ENCODE data around the gene KCTD2. TPM values are rescaled to one million over a fixed set of nuclear protein-coding genes. Genes with fewer than 3 reads are reported as not detected.
A peak's percentile ranks its signal among the peaks of the same experiment; 100 is the strongest.

The KCTD2 gene
- total RNA-seq, 2 experiments from 2014 or later, result 20.6 to 23.3 TPM

DNA sequence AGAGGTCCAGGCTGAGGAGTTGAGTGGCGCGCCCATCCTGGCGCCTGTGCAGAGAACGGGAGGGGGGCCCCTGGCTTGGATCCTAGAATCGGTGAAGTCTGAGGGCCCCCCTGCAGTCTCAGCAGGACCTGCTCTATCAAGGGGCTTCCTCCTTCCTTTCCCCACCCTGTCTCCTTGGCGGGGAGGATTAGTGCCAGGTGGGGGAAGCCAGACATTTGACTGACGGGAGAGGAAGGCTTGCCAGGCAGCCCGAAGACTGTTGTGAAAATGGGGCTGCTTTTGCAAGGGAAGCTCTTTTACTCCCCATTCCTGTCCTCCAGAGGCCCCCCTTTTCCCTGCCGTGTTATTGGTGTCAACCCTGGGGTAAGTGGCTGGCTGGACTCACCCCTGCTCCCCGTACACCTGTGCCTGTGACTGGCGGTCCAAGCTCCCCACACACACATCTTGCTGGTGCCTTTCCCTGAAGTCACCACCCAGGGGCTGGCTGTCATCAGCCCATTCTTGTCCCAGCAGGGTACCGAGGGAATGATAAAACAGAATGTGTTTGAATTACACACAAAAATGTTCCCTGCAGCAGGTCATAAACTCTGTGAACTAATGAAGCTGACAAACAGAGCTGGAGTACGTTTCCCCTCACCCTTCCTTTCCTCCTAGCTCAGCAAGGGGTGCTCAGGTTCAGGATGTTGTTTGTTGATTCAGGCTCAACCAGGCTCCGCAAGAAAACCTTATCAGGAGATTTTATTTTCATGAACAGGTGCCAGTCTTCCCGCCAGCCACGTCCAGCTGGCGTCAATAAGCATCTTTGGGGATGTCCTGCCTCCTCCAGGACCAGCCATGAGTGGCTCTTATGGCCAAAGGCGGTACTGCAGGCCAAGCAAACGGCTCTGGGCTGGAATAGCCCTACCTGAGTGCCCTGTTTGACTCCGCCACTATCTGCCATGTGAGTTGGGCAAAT is 58.4 kb downstream of the KCTD2 start:
- POLR2A ChIA-PET, result interaction anchor here (0.9 to 1.5 kb wide), 2 partner anchors 9 to 18 kb away, joined by 3 to 4 read pairs; no protein-coding TSS in a partner anchor
- Mint-ChIP-seq H3K27ac (no peak overlapping the region), H3K27me3 (no peaks in the 10 kb centered on the region), H3K4me3 (no peak overlapping the region), H3K36me3 (no peaks in the 10 kb centered on the region), H3K4me1 (ENCODE audit: low read depth) (peaks cover 6% of the 10 kb centered on the region), H3K9me3 (no peaks in the 10 kb centered on the region)
- CTCF ChIA-PET, result interaction anchor here (0.6 to 4.0 kb wide), 20 partner anchors 9 to 154 kb away, joined by 3 to 24 read pairs (median 4); no protein-coding TSS in a partner anchor
- DNase-seq, result peak; percentile 44
- intact Hi-C loops (cut with micrococcal nuclease), result loop anchor here (5.0 kb wide), 1 partner anchor 58 kb away; the partner anchor contains the start of genes ATP5PD and KCTD2

- Mint-ChIP-seq H3K27me3 (no peaks in the 10 kb centered on the region), H3K9me3 (no peaks in the 10 kb centered on the region), H3K27ac (no peak overlapping the region), H3K4me3 (peak overlapping the region; percentile 18), H3K4me1 (ENCODE audit: low read depth) (peaks cover 18% of the 10 kb centered on the region), H3K36me3 (peaks cover 7% of the 10 kb centered on the region)
- ChIA-PET CTCF (interaction anchor here (0.7 to 4.0 kb wide), 4 partner anchors 23 to 147 kb away, joined by 3 to 24 read pairs (median 6); partner anchors contain the start of gene NT5C), POLR2A (no interaction called here)
- intact Hi-C loops (cut with micrococcal nuclease), result loop anchor here (2.0 to 5.0 kb wide), 2 partner anchors 61 to 297 kb away; partner anchors contain the start of genes ATP5PD, GRB2 and KCTD2
- no peak for DNase-seq
Observed at GRCh38 chr17:75108193-75108592, 61.2 kb downstream of the KCTD2 start.

DNA sequence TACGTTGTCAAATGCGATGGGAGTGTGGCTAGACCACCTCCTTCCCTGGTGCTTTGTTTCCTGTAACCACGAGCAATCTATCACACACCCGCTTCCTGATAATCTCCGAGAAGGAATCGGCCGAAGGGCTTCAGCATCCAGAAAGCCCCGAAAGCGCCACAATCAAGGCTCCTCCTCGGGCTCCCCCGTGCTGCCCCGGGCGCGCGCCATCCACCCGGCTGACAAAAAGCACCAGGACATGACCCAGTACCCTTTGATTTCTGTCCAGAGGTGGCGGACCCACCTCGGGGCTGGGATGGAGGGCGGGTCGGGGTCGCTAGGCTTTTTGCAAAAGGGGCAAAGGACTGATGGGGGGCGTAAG is 62.0 kb downstream of the KCTD2 start:
- H3K4me1 Mint-ChIP-seq (ENCODE audit: low read depth), result peaks cover 23% of the 10 kb centered on the region
- no peak overlapping the region for H3K27ac Mint-ChIP-seq
- DNase-seq, result peak; percentile 34
- peaks cover 8% of the 10 kb centered on the region for H3K36me3 Mint-ChIP-seq
- no peaks in the 10 kb centered on the region for H3K9me3 Mint-ChIP-seq
- intact Hi-C loops (cut with micrococcal nuclease), result loop anchor here (1.0 to 5.0 kb wide), 4 partner anchors 20 to 296 kb away; partner anchors contain the start of genes ATP5PD, GRB2 and KCTD2
- POLR2A ChIA-PET, result interaction anchor here (0.6 to 1.8 kb wide), 4 partner anchors 20 to 152 kb away, joined by 3 to 6 read pairs (median 3); partner anchors contain the start of gene SUMO2
- no peaks in the 10 kb centered on the region for H3K27me3 Mint-ChIP-seq
- peak overlapping the region; percentile 90 for H3K4me3 Mint-ChIP-seq
- CTCF ChIA-PET, result interaction anchor here (1.0 to 9.1 kb wide), 7 partner anchors 23 to 303 kb away, joined by 4 to 247 read pairs (median 9); partner anchors contain the start of genes MIF4GD, NT5C and NUP85

- Mint-ChIP-seq H3K36me3 (peaks cover 9% of the 10 kb centered on the region), H3K27me3 (no peaks in the 10 kb centered on the region), H3K27ac (peak within 1 kb of the TSS; percentile 85), H3K9me3 (no peaks in the 10 kb centered on the region), H3K4me3 (peak within 1 kb of the TSS; percentile 90), H3K4me1 (ENCODE audit: low read depth) (peaks cover 29% of the 10 kb centered on the region)
- intact Hi-C loops (cut with micrococcal nuclease), result loop anchor here (1.0 to 5.0 kb wide), 6 partner anchors 20 to 295 kb away; partner anchors contain the start of genes ATP5PD, GGA3, GRB2 and KCTD2
- POLR2A ChIA-PET, result interaction anchor here (0.6 to 1.8 kb wide), 7 partner anchors 10 to 151 kb away, joined by 3 to 6 read pairs (median 3); partner anchors contain the start of genes JPT1 and SUMO2
- DNase-seq, result peak; percentile 96
- CTCF ChIA-PET, result interaction anchor here (0.5 to 9.1 kb wide), 8 partner anchors 22 to 302 kb away, joined by 3 to 247 read pairs (median 8); partner anchors contain the start of genes MIF4GD, MRPL58, NT5C and NUP85
Observed at GRCh38 chr17:75109407-75110233, 62.6 kb downstream of the KCTD2 start, which contains the start of gene ARMC7. Gene ARMC7 (plus strand): TSS chr17:75109969. CDS start chr17:75110289, 320 bp downstream.

DNA sequence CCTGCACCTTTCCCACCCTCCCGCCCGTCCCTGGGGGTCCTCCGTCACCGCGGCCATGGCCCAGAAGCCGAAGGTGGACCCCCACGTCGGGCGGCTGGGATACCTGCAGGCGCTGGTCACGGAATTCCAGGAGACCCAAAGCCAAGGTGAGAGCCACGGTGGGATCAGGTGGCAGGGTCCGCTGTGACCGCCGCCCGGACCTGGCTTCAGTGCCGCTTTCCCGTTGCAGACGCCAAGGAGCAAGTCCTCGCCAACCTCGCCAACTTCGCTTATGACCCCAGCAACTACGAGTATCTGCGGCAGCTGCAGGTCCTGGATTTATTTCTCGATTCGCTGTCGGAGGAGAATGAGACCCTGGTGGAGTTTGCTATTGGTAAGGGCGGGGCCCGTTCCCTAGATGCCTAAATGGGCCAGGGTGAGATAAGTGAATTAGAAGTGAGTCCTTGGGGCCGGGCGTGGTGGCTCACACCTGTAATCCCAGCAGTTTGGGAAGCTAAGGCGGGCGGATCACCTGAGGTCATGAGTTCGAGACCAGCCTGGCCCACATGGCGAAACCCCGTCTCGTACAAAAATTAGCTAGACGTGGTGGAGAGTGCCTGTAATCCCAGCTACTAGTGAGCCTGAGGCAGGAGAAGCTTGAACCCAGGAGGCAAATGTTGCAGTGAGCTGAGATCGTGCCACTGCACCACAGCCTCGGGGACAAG is 63.4 kb downstream of the KCTD2 start:
- no peaks in the 10 kb centered on the region for H3K9me3 Mint-ChIP-seq
- peak overlapping the region; percentile 77 for H3K27ac Mint-ChIP-seq
- peak; percentile 43 for DNase-seq
- H3K36me3 Mint-ChIP-seq, result peaks cover 10% of the 10 kb centered on the region
- peak overlapping the region; percentile 90 for H3K4me3 Mint-ChIP-seq
- H3K4me1 Mint-ChIP-seq (ENCODE audit: low read depth), result peaks cover 35% of the 10 kb centered on the region
- intact Hi-C loops (cut with micrococcal nuclease), result loop anchor here (5.0 kb wide), 2 partner anchors 33 to 152 kb away; partner anchors contain the start of genes GGA3 and MRPS7
- H3K27me3 Mint-ChIP-seq, result no peaks in the 10 kb centered on the region
- ChIA-PET CTCF (interaction anchor here (0.5 to 9.1 kb wide), 9 partner anchors 15 to 302 kb away, joined by 3 to 247 read pairs (median 9); partner anchors contain the start of genes MIF4GD, MRPL58, NT5C and NUP85), POLR2A (interaction anchor here (0.5 to 1.8 kb wide), 6 partner anchors 11 to 150 kb away, joined by 3 to 6 read pairs (median 4); partner anchors contain the start of genes JPT1 and SUMO2)

- CTCF ChIA-PET, result interaction anchor here (0.7 to 9.1 kb wide), 12 partner anchors 14 to 345 kb away, joined by 3 to 247 read pairs (median 12); partner anchors contain the start of genes MIF4GD, NT5C, NUP85 and TMEM94
- peak overlapping the region; percentile 40 for H3K27ac Mint-ChIP-seq
Observed at GRCh38 chr17:75111777-75112335, 64.8 kb downstream of the KCTD2 start.

DNA sequence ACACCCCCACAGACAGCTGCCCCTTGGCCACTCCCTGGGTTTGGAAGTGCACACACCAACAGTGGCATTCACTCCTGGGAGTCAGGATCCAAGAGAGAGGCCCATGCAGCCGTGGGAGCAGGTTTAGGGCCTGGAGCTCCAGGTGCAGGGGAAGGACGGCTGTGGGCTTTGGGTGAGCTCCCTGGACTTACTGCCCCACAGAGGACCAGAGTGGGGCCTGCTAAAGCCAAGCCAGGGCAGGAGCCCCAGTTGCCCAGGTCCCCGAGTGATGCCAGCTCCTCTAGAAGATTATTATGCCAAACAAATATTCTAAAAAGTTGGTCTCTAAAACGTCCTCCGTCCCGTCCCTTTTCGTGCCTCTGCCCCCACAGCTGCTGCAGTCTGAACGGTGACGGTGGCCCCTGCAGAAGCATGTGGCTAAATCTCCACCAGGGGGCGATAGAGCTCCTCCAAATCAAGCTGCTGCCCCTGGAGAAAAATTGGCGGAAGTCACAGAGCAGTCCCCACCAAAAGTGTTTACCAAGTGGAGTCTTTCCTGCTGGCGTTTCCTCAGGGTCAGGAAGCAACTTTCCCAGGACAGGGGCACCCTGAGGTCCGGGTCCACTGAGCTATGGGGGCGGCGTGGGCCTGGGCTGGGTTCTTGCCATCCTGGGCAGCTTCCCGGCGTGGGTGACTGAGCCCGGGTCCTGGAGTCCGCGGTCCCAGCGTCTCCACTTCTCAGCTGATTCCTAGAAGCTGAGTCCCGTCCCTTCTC is 67.0 kb downstream of the KCTD2 start:
- peak; percentile 93 for DNase-seq
- H3K4me3 Mint-ChIP-seq, result peak overlapping the region; percentile 71
- no peaks in the 10 kb centered on the region for H3K27me3 Mint-ChIP-seq
- peaks cover 12% of the 10 kb centered on the region for H3K36me3 Mint-ChIP-seq
- ChIA-PET POLR2A (interaction anchor here (0.8 to 2.8 kb wide), 12 partner anchors 9 to 156 kb away, joined by 3 to 17 read pairs (median 4); partner anchors contain the start of genes GGA3, JPT1, MIF4GD and MRPS7), CTCF (interaction anchor here (0.6 to 9.1 kb wide), 69 partner anchors 9 to 1378 kb away, joined by 3 to 247 read pairs (median 5); partner anchors contain the start of genes CDR2L, GGA3, HID1 and MIF4GD)
- intact Hi-C loops (cut with micrococcal nuclease), result loop anchor here (1.0 to 5.0 kb wide), 7 partner anchors 10 to 153 kb away; partner anchors contain the start of genes GGA3, JPT1, MRPS7 and NT5C
- H3K4me1 Mint-ChIP-seq (ENCODE audit: low read depth), result peaks cover 30% of the 10 kb centered on the region
- H3K9me3 Mint-ChIP-seq, result no peaks in the 10 kb centered on the region
- H3K27ac Mint-ChIP-seq, result peak overlapping the region; percentile 64

More at GRCh38 chr17:75111777-75112335, 64.8 kb downstream of the KCTD2 start:
- no peak for DNase-seq
- POLR2A ChIA-PET, result interaction anchor here (0.9 to 1.0 kb wide), 2 partner anchors 19 to 100 kb away, joined by 5 read pairs; partner anchors contain the start of genes MRPL58 and NT5C
- peaks cover 35% of the 10 kb centered on the region for H3K4me1 Mint-ChIP-seq (ENCODE audit: low read depth)
- H3K9me3 Mint-ChIP-seq, result no peaks in the 10 kb centered on the region
- no peaks in the 10 kb centered on the region for H3K27me3 Mint-ChIP-seq
- peaks cover 10% of the 10 kb centered on the region for H3K36me3 Mint-ChIP-seq
- intact Hi-C loops (cut with micrococcal nuclease), result loop anchor here (1.0 to 5.0 kb wide), 3 partner anchors 35 to 150 kb away; partner anchors contain the start of genes GGA3 and MRPS7
- H3K4me3 Mint-ChIP-seq, result peak overlapping the region; percentile 34

DNA sequence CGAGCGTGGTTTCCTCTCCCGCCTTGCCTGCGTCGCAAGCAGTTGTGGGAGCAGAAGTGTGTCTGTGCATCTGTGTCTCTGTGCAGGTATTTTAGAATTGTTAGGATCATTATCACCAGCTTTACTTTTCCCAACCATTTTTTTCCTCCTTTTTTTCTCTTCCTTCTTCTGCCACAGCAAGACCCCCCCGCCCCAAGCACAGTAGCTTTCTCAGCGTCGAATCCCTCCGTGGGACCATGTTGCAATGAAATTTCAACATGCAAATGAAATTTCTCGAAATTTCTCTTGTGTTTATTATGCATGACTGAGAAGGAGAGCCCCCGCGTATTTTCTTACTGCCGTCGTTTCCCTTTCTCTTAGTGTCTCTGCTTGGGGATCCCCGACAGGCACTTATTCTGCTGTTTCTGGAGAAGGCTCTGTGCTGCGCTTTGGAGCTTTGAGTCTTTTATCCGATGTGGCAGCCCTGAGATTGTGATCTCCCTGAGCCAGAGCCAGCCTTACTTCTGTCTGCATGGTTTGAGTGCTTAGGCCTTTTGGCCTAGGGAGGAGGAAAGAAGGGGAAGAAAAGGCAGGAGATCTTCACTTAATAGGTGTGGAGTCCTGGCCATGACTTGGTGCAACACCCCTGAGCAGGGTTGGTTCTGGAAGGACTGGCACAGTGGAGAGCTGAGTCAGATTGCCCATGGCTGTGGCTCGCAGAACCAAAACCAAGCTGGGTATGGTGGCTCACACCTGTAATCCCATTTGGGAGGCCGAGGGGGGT is 67.7 kb downstream of the KCTD2 start:
- DNase-seq, result peak; percentile 38
- H3K36me3 Mint-ChIP-seq, result peaks cover 13% of the 10 kb centered on the region
- intact Hi-C loops (cut with micrococcal nuclease), result loop anchor here (1.0 to 5.0 kb wide), 7 partner anchors 10 to 154 kb away; partner anchors contain the start of genes GGA3, JPT1, MRPS7 and NT5C
- no peaks in the 10 kb centered on the region for H3K9me3 Mint-ChIP-seq
- peaks cover 32% of the 10 kb centered on the region for H3K4me1 Mint-ChIP-seq (ENCODE audit: low read depth)
- no peaks in the 10 kb centered on the region for H3K27me3 Mint-ChIP-seq
- CTCF ChIA-PET, result interaction anchor here (0.7 to 9.1 kb wide), 64 partner anchors 9 to 639 kb away, joined by 3 to 247 read pairs (median 6); partner anchors contain the start of genes CDR2L, GGA3, MIF4GD and MRPL58
- peak overlapping the region; percentile 64 for H3K27ac Mint-ChIP-seq
- H3K4me3 Mint-ChIP-seq, result peak overlapping the region; percentile 71
- POLR2A ChIA-PET, result interaction anchor here (0.8 to 2.8 kb wide), 13 partner anchors 9 to 156 kb away, joined by 3 to 17 read pairs (median 4); partner anchors contain the start of genes GGA3, JPT1, MIF4GD and MRPS7

Data from activated CD4-positive, alpha-beta memory T cell treated with anti-CD3 and anti-CD28 coated beads for 36 hours (primary cell).